GM21447 (cell line): ENCODE measurements around the gene OSBPL9.
A peak's percentile ranks its signal among the peaks of the same experiment; 100 is the strongest.

ENCODE experiments used
- ATAC-seq: cut with Tn5 transposase; IDR thresholded peaks from one replicate; pipeline ENCODE4 v1.9.1; 2021; ENCODE audit not compliant: unreplicated experiment

The OSBPL9 gene

DNA sequence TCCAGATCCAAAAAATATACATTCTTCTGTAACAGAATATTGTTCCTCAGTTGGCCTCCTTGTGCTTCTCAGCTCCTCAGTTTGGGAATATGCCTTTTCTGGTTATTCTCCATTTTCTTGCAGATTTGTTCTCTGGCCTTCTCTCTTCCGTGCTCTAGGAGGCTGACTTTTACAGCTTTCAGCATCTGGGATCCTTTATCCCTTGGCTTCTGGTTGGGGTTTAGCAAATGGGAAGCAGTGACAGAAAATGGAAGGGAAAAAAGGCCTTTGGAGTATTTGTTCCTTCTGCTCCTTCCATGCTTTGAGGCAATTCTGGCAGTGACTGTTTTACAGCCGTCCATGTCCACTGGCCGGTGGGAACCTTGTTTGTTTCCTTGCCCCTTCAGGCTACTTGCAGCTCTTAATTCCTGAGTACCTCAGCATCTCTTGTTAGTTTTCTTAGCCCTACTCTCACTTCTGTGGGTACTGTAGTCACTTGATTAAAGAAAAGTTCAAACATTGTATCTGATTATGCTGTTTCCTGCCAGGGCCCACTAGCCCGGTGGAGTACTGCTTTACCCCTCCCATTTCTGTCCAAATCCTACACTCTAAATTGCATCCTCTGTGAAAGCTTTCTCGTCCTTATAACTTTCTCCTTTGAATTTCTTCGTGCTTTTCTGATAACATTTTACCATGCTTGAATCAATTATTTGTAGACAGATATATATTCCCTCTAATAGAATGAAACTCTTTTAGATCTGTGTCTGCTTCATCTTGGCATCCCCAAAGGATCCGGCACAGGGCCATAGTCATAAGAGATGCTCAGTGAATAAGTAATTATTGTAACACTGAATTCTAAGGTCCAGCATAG, 118.2 kb downstream of the OSBPL9 start:
- ATAC-seq = no peak

DNA sequence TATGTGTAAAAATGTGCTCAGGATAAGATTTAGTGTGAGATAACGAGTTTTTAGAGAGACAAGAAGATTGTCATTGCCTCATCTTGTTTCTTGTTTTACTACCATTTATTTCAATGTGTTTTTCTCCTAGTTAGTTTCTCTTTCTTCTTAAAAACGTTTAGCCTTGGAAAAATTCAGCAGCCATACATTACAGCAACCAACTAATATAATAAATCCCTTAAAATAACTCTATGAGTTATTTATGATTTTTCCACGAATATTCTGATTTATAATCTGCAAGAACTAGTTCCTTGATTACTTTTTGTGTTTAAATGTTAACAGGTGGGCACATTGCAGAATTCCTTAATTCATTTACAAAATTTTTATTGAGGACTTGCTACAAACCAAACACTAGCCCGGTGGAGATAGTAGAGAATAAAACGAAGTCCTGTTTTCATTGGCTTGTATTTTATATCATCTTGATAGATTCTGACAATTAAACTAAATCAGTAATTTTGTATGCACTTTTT, 118.9 kb downstream of the OSBPL9 start:
- no peak for ATAC-seq

DNA sequence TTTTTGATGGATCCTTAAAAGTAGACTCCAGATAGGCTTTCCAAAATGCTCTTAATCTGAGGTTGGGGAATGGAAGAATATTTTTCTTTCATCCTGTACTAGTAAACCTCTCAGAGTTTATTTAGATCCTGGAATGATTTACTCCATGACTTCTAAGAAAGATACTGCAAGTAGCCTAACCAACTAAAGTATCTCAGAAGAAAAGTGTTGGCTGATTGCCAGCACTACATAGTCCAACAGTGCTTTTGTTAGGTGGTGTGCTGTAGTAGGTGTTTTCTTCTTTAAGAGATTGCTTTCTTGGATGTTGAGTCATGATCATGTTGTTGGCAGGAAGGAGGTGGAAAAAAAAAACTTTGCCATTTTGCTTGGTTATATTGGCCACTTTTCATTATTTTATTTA, 119.8 kb downstream of the OSBPL9 start:
- ATAC-seq = no peak

DNA sequence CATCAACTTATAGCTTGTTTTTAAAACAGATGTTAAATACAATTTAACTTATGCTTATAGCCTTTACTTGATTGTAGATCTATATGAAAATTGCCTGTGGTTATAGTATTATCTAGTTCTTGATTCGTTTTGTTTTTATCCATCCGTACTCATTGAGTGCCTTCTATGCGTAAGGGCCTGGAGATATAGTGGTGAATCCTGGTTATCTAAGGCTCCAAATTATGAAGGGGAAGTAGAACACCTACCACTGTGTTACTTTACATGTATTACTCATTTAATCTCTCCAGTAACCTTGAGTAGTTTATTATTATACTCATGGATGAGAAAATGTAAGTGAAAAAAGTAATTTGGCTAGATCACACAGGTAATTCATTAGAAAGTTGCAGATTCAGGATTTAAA, 121.8 kb downstream of the OSBPL9 start:
- ATAC-seq = no peak

- ATAC-seq = peak; percentile 55
Observed at GRCh38 chr1:51740652-51741051, 123.8 kb downstream of the OSBPL9 start.

DNA sequence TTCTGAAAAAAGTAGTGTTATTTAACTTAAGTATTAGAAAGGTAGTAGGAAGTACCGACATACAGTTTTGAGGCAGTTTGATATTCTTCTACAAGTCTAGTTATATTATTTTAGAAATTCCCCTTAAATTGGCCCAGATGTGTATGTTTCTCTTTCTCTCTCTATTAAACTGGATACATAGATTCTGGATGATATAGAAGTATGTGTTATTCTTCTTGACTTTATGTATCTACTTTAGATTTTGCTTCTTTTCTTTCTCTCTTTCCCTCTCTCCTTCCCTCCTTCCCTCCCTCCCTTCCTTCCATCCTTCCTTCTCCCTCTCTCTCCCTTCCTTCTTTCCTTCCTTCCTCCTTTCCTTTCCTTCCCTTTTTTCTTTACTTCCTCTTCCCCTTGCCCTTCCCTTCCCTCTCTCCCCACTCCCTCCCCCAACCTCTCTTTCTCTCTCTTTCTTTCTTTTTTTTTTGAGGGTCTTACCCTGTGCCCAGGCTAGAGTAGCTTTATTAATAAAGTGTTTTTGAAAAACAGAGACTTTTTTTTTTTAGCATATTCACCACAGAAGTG, 124.3 kb downstream of the OSBPL9 start:
- ATAC-seq = no peak

DNA sequence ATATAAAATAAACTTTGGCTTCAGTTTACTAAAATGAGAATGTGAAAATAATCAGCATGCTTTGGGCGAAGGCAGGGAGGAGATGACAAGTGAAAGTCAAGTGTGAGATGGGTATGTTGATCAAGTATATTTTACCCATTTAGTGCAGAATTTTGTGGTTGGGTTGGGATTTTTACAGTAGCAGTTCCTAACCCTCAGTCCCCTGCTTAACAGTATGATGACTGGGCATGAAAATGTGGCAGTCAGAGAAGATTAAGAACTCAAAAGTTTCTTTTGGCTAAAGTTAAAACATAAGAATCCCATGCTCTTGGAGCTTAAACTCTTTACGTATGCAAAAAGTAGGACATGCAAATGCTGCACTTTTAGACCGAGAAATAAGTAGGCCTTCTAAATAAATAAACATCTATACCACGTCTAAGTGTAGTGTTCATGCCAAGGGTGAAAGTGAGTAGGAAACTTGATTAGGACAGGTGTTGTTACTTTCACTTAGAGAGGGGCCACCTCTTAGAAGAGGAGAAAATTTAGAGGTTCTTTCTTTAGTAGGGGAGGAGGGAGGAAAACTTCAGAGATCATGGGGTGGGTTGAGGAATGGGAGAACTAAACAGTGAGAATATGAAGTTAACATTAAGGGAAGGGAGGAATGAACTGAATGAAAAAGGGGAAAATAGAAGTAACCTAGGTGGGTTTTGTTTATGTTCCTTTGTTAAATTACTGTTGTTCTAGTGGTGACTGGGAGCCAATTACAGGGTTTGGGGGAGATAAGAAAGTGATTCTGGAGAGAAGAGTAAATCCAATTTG, 127.8 kb downstream of the OSBPL9 start:
- ATAC-seq = no peak

DNA sequence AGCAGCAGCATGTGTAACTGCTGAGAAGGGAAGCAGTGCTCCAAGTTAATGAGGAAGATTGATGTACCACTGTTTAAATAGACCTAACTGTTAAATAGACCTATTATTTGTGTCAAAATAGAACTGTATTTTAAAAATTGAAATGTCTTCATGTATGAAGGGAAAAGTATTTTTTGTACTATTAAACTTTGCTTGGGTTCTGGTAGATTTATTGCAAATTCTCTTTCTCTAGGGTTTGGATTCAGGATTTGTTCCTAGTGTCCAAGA, 128.3 kb downstream of the OSBPL9 start:
- ATAC-seq = no peak

- no peak for ATAC-seq
Observed at GRCh38 chr1:51749151-51749550, 132.3 kb downstream of the OSBPL9 start.

DNA sequence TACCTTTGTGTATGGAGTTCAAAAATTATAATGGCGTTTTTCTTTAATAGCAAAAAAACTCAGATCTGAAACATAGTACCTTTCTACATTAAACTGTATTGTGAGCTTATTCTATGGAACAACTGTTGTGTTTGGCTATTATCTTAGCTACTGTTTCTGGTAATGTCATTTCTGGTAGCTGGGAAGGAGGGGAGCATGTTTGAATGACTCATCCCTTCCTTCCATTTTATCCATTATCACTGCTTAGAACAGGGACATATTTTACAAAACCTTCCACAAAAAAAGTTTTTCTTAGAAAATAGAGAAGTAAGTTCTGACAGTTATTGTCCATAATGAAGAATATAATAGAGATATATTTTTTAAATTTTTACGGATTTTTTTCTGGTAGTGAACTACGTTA, 133.3 kb downstream of the OSBPL9 start:
- no peak for ATAC-seq

- ATAC-seq = no peak
Observed at GRCh38 chr1:51750729-51751128, 133.8 kb downstream of the OSBPL9 start.

GRCh38 chr1:51752073-51752948, 135.4 kb downstream of the OSBPL9 start:
- ATAC-seq = no peak

DNA sequence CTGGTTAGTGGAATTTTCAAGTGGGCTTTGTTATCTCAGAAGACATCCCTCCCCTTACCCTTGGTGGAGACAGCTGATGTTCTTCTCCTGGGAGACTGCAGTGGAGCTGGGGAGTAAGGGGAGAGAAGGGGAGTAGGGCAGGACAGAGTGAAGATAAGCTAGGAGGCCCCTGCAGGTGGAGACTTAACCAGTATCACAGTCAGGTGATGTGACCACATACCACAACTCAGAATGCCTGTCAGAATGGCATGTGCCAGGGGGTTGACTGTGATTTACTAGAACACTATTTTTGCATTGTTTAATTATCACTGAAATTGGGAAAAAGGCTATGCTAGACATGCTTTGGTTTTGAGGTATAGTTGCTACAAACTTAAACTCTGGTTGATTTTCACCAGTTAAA, 137.1 kb downstream of the OSBPL9 start:
- ATAC-seq = no peak

DNA sequence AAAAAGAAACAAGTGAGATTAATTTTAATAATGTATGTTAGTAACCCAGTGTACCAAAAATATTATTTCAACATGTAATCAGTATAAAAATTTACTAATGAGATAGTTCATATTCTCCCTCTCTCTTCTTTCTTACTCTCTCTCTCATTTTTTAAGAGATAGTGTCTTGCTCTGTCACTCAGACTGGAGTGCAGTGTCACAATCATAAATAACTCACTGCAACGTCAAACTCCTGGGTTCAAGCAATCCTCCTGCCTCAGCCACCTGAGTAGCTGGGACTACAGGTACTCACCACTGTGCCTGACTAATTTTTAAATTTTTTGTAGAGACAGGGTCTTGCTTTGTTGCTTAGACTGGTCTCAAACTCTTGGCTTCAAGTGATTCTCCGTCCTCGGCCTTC, 137.8 kb downstream of the OSBPL9 start:
- no peak for ATAC-seq

- no peak for ATAC-seq
Observed at GRCh38 chr1:51755437-51755836, 138.5 kb downstream of the OSBPL9 start.

DNA sequence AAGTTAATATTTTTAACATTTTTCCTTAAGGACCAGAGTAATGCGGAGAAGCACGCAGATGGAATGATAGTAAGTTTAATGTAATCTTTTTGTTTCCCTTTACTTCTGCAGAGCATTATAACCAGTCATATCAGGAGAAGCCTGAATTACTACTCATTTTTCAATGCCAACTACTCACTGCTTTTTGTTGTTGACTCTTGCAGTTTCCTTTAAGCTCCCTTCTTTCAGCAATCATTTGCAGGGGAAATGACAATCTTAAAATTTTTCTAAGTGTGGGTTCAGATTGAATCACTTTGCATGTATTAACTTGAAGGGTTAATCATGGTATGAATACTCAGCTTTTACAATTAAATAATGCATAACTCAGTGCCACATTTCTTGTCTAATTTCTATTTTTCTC, 139.4 kb downstream of the OSBPL9 start:
- no peak for ATAC-seq

- no peak for ATAC-seq
Observed at GRCh38 chr1:51758310-51758709, 141.4 kb downstream of the OSBPL9 start.

- ATAC-seq = no peak
Observed at GRCh38 chr1:51760872-51761271, 144.0 kb downstream of the OSBPL9 start.

- ATAC-seq = no peak
Observed at GRCh38 chr1:51761351-51761750, 144.5 kb downstream of the OSBPL9 start.

- ATAC-seq = no peak
Observed at GRCh38 chr1:51768971-51769588, 152.2 kb downstream of the OSBPL9 start.

DNA sequence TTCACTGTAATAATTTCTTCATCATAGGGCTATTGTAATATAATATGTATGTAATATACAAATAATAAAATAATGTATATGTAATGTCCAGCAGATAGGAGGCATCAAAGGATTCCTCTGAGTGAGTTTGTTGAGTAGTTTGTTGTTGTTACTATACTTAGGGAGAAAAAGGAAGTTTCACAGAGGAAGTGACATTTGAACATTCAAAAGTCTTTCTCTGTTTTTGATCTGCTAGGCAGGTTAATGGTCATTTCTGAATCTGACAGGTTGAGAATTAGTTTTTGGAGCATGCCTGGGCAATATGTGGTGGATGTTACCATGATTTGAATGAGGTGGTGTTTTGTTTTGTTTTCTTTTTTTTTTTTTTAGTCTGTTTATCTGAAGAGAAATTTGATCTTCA, 159.5 kb downstream of the OSBPL9 start:
- ATAC-seq = no peak
